Loucy (cell line): ENCODE data around the gene ABAT.

Experiments used
- H2AFZ ChIP-seq: fragments of 200-600 bp; sonication (generic); 2 replicates; pipeline ENCODE4 v1.6.0; 2016; ENCODE audit warnings: antibody characterized with exemption, mild to moderate bottlenecking, low read length, moderate library complexity
- H3F3A ChIP-seq: fragments of 200-600 bp; 2 replicates; pipeline ENCODE4 v1.6.0; 2016; ENCODE audit warnings: antibody characterized with exemption, low read depth, mild to moderate bottlenecking
- H3K27me3 ChIP-seq: fragments of 200-600 bp; sonication (generic); 2 replicates; pipeline ENCODE4 v1.6.1; 2014; ENCODE audit warnings: low read length, mild to moderate bottlenecking; ENCODE audit not compliant: insufficient read depth, poor library complexity, severe bottlenecking
- H3K36me3 ChIP-seq: fragments of 200-600 bp; sonication (generic); 2 replicates; pipeline ENCODE4 v1.6.1; 2016; ENCODE audit warnings: low read length; ENCODE audit not compliant: insufficient read depth
- H3K4me1 ChIP-seq: fragments of 200-600 bp; sonication (generic); 2 replicates; pipeline ENCODE4 v1.5.1; 2014; ENCODE audit warnings: low read length, mild to moderate bottlenecking; ENCODE audit not compliant: insufficient read depth, poor library complexity, severe bottlenecking
- H3K4me2 ChIP-seq: fragments of 200-600 bp; sonication (generic); 2 replicates; pipeline ENCODE4 v1.6.0; 2014; ENCODE audit warnings: antibody characterized with exemption, low read length, low read depth, mild to moderate bottlenecking; ENCODE audit not compliant: poor library complexity, severe bottlenecking
- H3K4me3 ChIP-seq: fragments of 200-600 bp; sonication (generic); 2 replicates; pipeline ENCODE4 v1.5.1; 2014; ENCODE audit warnings: low read length, mild to moderate bottlenecking, mixed read lengths; ENCODE audit not compliant: poor library complexity, severe bottlenecking
- H3K79me2 ChIP-seq: fragments of 200-600 bp; sonication (generic); 2 replicates; pipeline ENCODE4 v1.6.1; 2014; ENCODE audit warnings: low read length; ENCODE audit not compliant: insufficient read depth
- H3K9ac ChIP-seq: fragments of 200-600 bp; sonication (generic); 2 replicates; pipeline ENCODE4 v1.6.0; 2014; ENCODE audit warnings: mild to moderate bottlenecking, low read depth, low read length, moderate library complexity; ENCODE audit not compliant: poor library complexity, severe bottlenecking
- H3K9me2 ChIP-seq: fragments of 200-600 bp; sonication (generic); replicated peaks from 2 replicates; pipeline ENCODE4 v1.6.1; 2016; ENCODE audit warnings: low read depth, low read length, mixed read lengths
- H3K9me3 ChIP-seq: fragments of 200-600 bp; sonication (generic); 2 replicates; pipeline ENCODE4 v1.6.1; 2014; ENCODE audit warnings: mild to moderate bottlenecking, antibody characterized with exemption, low read length, low read depth; ENCODE audit not compliant: insufficient read depth
- H4K20me1 ChIP-seq: fragments of 200-600 bp; sonication (generic); 2 replicates; pipeline ENCODE4 v1.6.0; 2014; ENCODE audit warnings: antibody characterized with exemption, low read length, mild to moderate bottlenecking; ENCODE audit not compliant: insufficient read depth, poor library complexity, severe bottlenecking
- CTCF ChIP-seq: fragments of 200-600 bp; sonication (generic); conservative IDR thresholded peaks from 2 replicates; pipeline ENCODE4 v1.5.1; 2014; ENCODE audit warnings: mild to moderate bottlenecking, antibody characterized with exemption, low read length
- EZH2phosphoT487 ChIP-seq: fragments of 200-600 bp; IDR thresholded peaks from 2 replicates; pipeline ENCODE4 v1.6.1; 2018; ENCODE audit warnings: antibody characterized with exemption, mild to moderate bottlenecking, moderate library complexity, borderline replicate concordance

Gene ABAT

GRCh38 chr16:8627456-8627855, 47.0 kb upstream of the ABAT start:
- H3K4me1 ChIP-seq, result peaks cover 6% of the 10 kb centered on the region
- H2AFZ ChIP-seq, result no peak overlapping the region
- peak overlapping the region; percentile 34 for H3K4me2 ChIP-seq
- peaks cover 9% of the 10 kb centered on the region for H4K20me1 ChIP-seq
- H3K27me3 ChIP-seq, result no peaks in the 10 kb centered on the region
- H3K79me2 ChIP-seq, result peaks cover 18% of the 10 kb centered on the region
- H3K4me3 ChIP-seq, result no peak overlapping the region
- no peaks in the 10 kb centered on the region for H3K9me3 ChIP-seq
- peaks cover 17% of the 10 kb centered on the region; the same call in 1 of the 2 replicates for H3K36me3 ChIP-seq
- no peaks in the 10 kb centered on the region for H3K9me2 ChIP-seq
- no peak overlapping the region for H3K9ac ChIP-seq
- H3F3A ChIP-seq, result no peaks in the 10 kb centered on the region
- no peak for TF ChIP-seq CTCF
- TF ChIP-seq EZH2phosphoT487, result no peak

GRCh38 chr16:8628981-8629725, 45.3 kb upstream of the ABAT start:
- Histone ChIP-seq H3F3A (no peaks in the 10 kb centered on the region), H3K79me2 (0 out of 2 replicates have a peak, but pooled peaks cover under 1% of the 10 kb centered on the region), H3K4me1 (no peaks in the 10 kb centered on the region), H3K9me2 (no peaks in the 10 kb centered on the region), H3K9ac (no peak overlapping the region), H3K27me3 (no peaks in the 10 kb centered on the region), H4K20me1 (peaks cover 6% of the 10 kb centered on the region), H3K36me3 (peaks cover 17% of the 10 kb centered on the region; the same call in 1 of the 2 replicates), H3K4me2 (no peak overlapping the region), H3K4me3 (no peak overlapping the region), H2AFZ (no peak overlapping the region), H3K9me3 (no peaks in the 10 kb centered on the region)
- TF ChIP-seq CTCF (no peak), EZH2phosphoT487 (no peak)

GRCh38 chr16:8630255-8630953, 44.0 kb upstream of the ABAT start:
- no peak overlapping the region for H3K9ac ChIP-seq
- H3K4me1 ChIP-seq, result no peaks in the 10 kb centered on the region
- H3K36me3 ChIP-seq, result peaks cover 17% of the 10 kb centered on the region; the same call in 1 of the 2 replicates

More at GRCh38 chr16:8630255-8630953, 44.0 kb upstream of the ABAT start:
- Histone ChIP-seq H3F3A (no peaks in the 10 kb centered on the region), H3K27me3 (no peaks in the 10 kb centered on the region), H2AFZ (no peak overlapping the region), H3K79me2 (no peaks in the 10 kb centered on the region), H3K4me2 (no peak overlapping the region), H3K9me3 (no peaks in the 10 kb centered on the region), H3K4me3 (no peak overlapping the region), H3K9me2 (no peaks in the 10 kb centered on the region), H4K20me1 (no peaks in the 10 kb centered on the region)
- TF ChIP-seq EZH2phosphoT487 (no peak), CTCF (no peak)
